H1 (cell line): ENCODE data around the gene LENG9. TPM values are rescaled to one million over a fixed set of nuclear protein-coding genes. Genes with fewer than 3 reads are reported as not detected.

Source experiments
- ATF3 ChIP-seq: IDR thresholded peaks from 2 replicates; pipeline ENCODE4 v1.6.1; 2011; ENCODE audit warnings: low read depth, mild to moderate bottlenecking, low read length; ENCODE audit not compliant: insufficient read depth
- CBX5 ChIP-seq: fragments of 300-800, 300-1000 bp; sonication (generic); IDR thresholded peaks from 2 replicates; pipeline ENCODE4 v1.7.1; 2016; ENCODE audit warnings: antibody characterized with exemption, low read length, low read depth
- CHD7 ChIP-seq: fragments of 300-600 bp; sonication (generic); IDR thresholded peaks from 2 replicates; pipeline ENCODE4 v1.7.1; 2012; ENCODE audit warnings: low read length, moderate library complexity, mild to moderate bottlenecking, inconsistent platforms; ENCODE audit not compliant: insufficient replicate concordance
- CREB1 ChIP-seq: IDR thresholded peaks from 2 replicates; pipeline ENCODE4 v1.6.1; 2012; ENCODE audit warnings: inconsistent platforms
- CTBP2 ChIP-seq: IDR thresholded peaks from 2 replicates; pipeline ENCODE4 v1.7.0; 2011; ENCODE audit warnings: borderline replicate concordance, mild to moderate bottlenecking, moderate library complexity, mixed read lengths, low read length; ENCODE audit not compliant: insufficient read depth, insufficient read length
- EP300 ChIP-seq, 2 experiments: IDR thresholded peaks; 1 replicate in 1 of 2; 2 replicates in 1 of 2; pipeline ENCODE4 v1.6.1; 2011 to 2012; ENCODE audit warnings: low read depth in 2 of 2, low read length in 2 of 2, mild to moderate bottlenecking in 2 of 2, borderline replicate concordance in 1 of 2, inconsistent platforms in 1 of 2, moderate library complexity in 1 of 2
- MAFK ChIP-seq: IDR thresholded peaks from 2 replicates; pipeline ENCODE4 v1.6.1; 2012; ENCODE audit warnings: low read depth, mild to moderate bottlenecking, improper control_type of control experiment, low read length
- SIRT6 ChIP-seq: IDR thresholded peaks from one replicate; pipeline ENCODE4 v1.7.1; 2012; ENCODE audit warnings: low read length, inconsistent platforms
- TAF1 ChIP-seq: IDR thresholded peaks from 2 replicates; pipeline ENCODE4 v1.6.1; 2011; ENCODE audit warnings: mild to moderate bottlenecking, low read depth, low read length
- TAF7 ChIP-seq: optimal IDR thresholded peaks from 2 replicates; pipeline ENCODE3; 2011; ENCODE audit warnings: low read depth, mild to moderate bottlenecking, inconsistent platforms, low read length, moderate library complexity, borderline replicate concordance
- ZNF274 ChIP-seq: IDR thresholded peaks from 2 replicates; pipeline ENCODE4 v1.7.0; 2012; ENCODE audit warnings: low read length, borderline replicate concordance; ENCODE audit errors: extremely low read depth
- polyA plus RNA-seq, 7 experiments: library from polyadenylated mRNA; depleted of rRNA in 3 of 7; stranded (reverse) in 5 of 7; unstranded in 2 of 7; fragments of >200 nt in 5 of 7; fragments of 200-250 nt in 2 of 7; gene quantifications; 1 replicate in 5 of 7; 2 replicates in 1 of 7; 4 replicates in 1 of 7; pipeline versions ENCODE4 v1.2.1 to v1.2.3, GENCODE V29; 2011 to 2013; ENCODE audit warnings: missing spikeins in 2 of 7, mixed read lengths in 2 of 7
- total RNA-seq: library from RNA; stranded (reverse); fragmentation: NEBNext Ultra II Directional; extraction: Animal tissue kit (Norgen Biotek cat#: 25700); gene quantifications from 2 replicates; pipeline ENCODE4 v1.2.1, GENCODE V29; 2021

LENG9 gene
- total and polyA plus RNA-seq, 2 of the 8 experiments (the other 6 are each of a cell fraction or from before 2014, with no cell fraction given) = 1.6 to 3.9 TPM

DNA sequence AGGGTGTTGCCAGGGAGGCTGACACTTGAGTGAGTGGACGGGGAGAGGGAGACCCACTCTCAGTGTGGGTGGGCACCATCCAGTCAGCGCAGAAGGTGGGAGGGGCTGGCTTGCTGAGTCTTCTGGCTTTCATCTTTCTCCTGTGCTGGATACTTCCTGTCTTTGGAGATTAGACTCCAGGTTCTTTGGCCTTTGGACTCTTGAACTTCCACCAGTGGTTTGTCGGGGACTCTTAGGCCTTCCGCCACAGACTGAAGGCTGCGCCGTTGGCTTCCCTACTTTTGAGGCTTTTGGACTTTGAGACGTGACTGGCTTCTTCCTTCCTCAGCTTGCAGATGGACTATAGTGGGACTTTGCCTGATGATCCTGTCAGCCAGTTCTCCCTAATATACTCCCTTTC lies 18.8 kb downstream of the LENG9 start (continued):
- TF ChIP-seq CHD7 = no peak
- TF ChIP-seq CREB1 = no peak
- no peak for TF ChIP-seq SIRT6
- TF ChIP-seq CBX5 = no peak
- no peak for TF ChIP-seq CTBP2
- no peak for TF ChIP-seq ZNF274
- TF ChIP-seq ATF3 = no peak
- no peak for TF ChIP-seq EP300 (IDR thresholded peaks at IDR 0.05; ENCODE audit: borderline replicate concordance in 1 of 2, low read depth in 2 of 2, low read length in 2 of 2)
- no peak for TF ChIP-seq TAF7
- TF ChIP-seq MAFK = no peak
- no peak for TF ChIP-seq TAF1
